ENCODE measurements around the gene MEX3D.
A peak's percentile ranks its signal among the peaks of the same experiment; 100 is the strongest.

MEX3D gene

GRCh38 chr19:1592755-1593500 is 24.8 kb upstream of the MEX3D start, which contains the start of gene MBD3:
MBD3 (minus strand) TSS chr19:1592865; CDS start chr19:1592631, 234 bp downstream.
- peak; percentile 80 for DNase-seq

- peak; percentile 67 for DNase-seq
These were observed 24.1 kb upstream of the MEX3D start for GRCh38 chr19:1592024-1592754.

- no peak for DNase-seq
These were observed 23.4 kb upstream of the MEX3D start for GRCh38 chr19:1591421-1592023.

GRCh38 chr19:1590641-1591397 is 22.7 kb upstream of the MEX3D start:
- no peak for DNase-seq

- DNase-seq = no peak
These were observed 19.7 kb upstream of the MEX3D start for GRCh38 chr19:1587872-1588271.

- DNase-seq = no peak
These were observed 17.1 kb upstream of the MEX3D start for GRCh38 chr19:1585243-1585580.

GRCh38 chr19:1584500-1585242 is 16.5 kb upstream of the MEX3D start:
- no peak for DNase-seq

- no peak for DNase-seq
These were observed 14.1 kb upstream of the MEX3D start for GRCh38 chr19:1582201-1582600.

- no peak for DNase-seq
These were observed 12.8 kb upstream of the MEX3D start for GRCh38 chr19:1580957-1581356.

- no peak for DNase-seq
These were observed 12.3 kb upstream of the MEX3D start for GRCh38 chr19:1580382-1580781.

- no peak for DNase-seq
These were observed 11.1 kb upstream of the MEX3D start for GRCh38 chr19:1579222-1579621.

- no peak for DNase-seq
These were observed 9.9 kb upstream of the MEX3D start for GRCh38 chr19:1577929-1578618.

- no peak for DNase-seq
These were observed 9.2 kb upstream of the MEX3D start for GRCh38 chr19:1577090-1577928.

- DNase-seq = no peak
These were observed 8.3 kb upstream of the MEX3D start for GRCh38 chr19:1576242-1577089.

GRCh38 chr19:1575323-1576241 is 7.5 kb upstream of the MEX3D start:
- DNase-seq = no peak

- DNase-seq = no peak
These were observed 6.4 kb upstream of the MEX3D start for GRCh38 chr19:1574354-1575136.

- no peak for DNase-seq
These were observed 4.7 kb upstream of the MEX3D start for GRCh38 chr19:1572795-1573194.

- DNase-seq = no peak
These were observed 3.2 kb upstream of the MEX3D start for GRCh38 chr19:1571358-1571757.

Measured in kidney glomerular epithelial cell (primary cell).